HFFc6 (cell line): ENCODE data around the gene TUBB1. TPM values are rescaled to one million over a fixed set of nuclear protein-coding genes. Genes with fewer than 3 reads are reported as not detected.
A peak's percentile ranks its signal among the peaks of the same experiment; 100 is the strongest.

ENCODE experiments used
- DNase-seq: peaks from one replicate; pipeline ENCODE4 v3.0.0-alpha.2; 2018
- H3K27ac Mint-ChIP-seq: 2 replicates; pipeline ENCODE4 v1.8.0; 2020; ENCODE audit warnings: mild to moderate bottlenecking, mixed read lengths
- H3K27me3 Mint-ChIP-seq: 2 replicates; pipeline ENCODE4 v1.8.0; 2021; ENCODE audit warnings: mild to moderate bottlenecking, moderate library complexity, mixed read lengths; ENCODE audit not compliant: insufficient read depth
- H3K36me3 Mint-ChIP-seq: 2 replicates; pipeline ENCODE4 v1.8.0; 2021; ENCODE audit warnings: low read depth, mixed read lengths
- H3K4me1 Mint-ChIP-seq: 2 replicates; pipeline ENCODE4 v1.8.0; 2020; ENCODE audit warnings: low read depth, mixed read lengths
- H3K4me3 Mint-ChIP-seq: 2 replicates; pipeline ENCODE4 v1.8.0; 2020; ENCODE audit warnings: mild to moderate bottlenecking, moderate library complexity, mixed read lengths
- H3K9me3 Mint-ChIP-seq: 2 replicates; pipeline ENCODE4 v1.8.0; 2020; ENCODE audit warnings: mild to moderate bottlenecking, mixed read lengths
- total RNA-seq, 6 experiments: library from RNA; stranded (reverse); fragmentation: NEBNext Ultra II Directional; extraction: Animal tissue kit (Norgen Biotek cat#: 25700); gene quantifications; 2 replicates in 1 of 6; 3 replicates in 5 of 6; pipeline ENCODE4 v1.2.3, GENCODE V29; 2021
- TF ChIP-seq, protein P1 (sequence below): fragments of 200-600 bp; sonication (generic); IDR thresholded peaks from 2 replicates; pipeline ENCODE4 v1.5.0; 2021; ENCODE audit warnings: antibody characterized with exemption, mild to moderate bottlenecking

The TUBB1 gene
- total RNA-seq, 6 experiments from 2014 or later, result not detected

DNA sequence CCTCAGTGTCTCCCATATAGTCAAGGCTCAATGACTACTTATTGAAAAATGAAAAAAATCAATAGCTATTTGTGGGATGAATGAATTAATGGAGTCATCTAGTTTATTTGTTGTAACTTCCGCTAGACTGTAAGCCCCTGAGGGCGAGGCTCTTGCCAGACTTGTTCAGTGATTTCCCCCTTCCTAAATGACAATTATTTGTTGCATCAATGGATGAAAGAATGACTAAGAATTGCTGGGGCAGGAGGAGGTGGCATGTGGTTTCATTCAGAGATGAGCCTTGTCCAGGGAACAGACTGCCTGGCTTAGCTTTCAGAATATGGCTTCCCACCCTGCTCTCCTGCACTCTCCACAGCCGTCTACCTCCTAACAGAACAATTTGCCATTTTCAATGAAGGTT lies 24.5 kb downstream of the TUBB1 start:
- Mint-ChIP-seq H3K4me3 (peak overlapping the region; percentile 69), H3K27ac (peak overlapping the region; percentile 71), H3K36me3 (peaks cover 22% of the 10 kb centered on the region), H3K9me3 (no peaks in the 10 kb centered on the region; the same call in 1 of the 2 replicates), H3K4me1 (peaks cover 57% of the 10 kb centered on the region), H3K27me3 (peaks cover 2% of the 10 kb centered on the region; the same call in 1 of the 2 replicates)
- peak; percentile 46 for DNase-seq
- TF ChIP-seq, protein P1, sequence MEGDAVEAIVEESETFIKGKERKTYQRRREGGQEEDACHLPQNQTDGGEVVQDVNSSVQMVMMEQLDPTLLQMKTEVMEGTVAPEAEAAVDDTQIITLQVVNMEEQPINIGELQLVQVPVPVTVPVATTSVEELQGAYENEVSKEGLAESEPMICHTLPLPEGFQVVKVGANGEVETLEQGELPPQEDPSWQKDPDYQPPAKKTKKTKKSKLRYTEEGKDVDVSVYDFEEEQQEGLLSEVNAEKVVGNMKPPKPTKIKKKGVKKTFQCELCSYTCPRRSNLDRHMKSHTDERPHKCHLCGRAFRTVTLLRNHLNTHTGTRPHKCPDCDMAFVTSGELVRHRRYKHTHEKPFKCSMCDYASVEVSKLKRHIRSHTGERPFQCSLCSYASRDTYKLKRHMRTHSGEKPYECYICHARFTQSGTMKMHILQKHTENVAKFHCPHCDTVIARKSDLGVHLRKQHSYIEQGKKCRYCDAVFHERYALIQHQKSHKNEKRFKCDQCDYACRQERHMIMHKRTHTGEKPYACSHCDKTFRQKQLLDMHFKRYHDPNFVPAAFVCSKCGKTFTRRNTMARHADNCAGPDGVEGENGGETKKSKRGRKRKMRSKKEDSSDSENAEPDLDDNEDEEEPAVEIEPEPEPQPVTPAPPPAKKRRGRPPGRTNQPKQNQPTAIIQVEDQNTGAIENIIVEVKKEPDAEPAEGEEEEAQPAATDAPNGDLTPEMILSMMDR, result no peak

GRCh38 chr20:59044295-59044694 lies 25.1 kb downstream of the TUBB1 start:
- peaks cover 22% of the 10 kb centered on the region for H3K36me3 Mint-ChIP-seq
- DNase-seq, result no peak
- H3K4me3 Mint-ChIP-seq, result no peak overlapping the region
- TF ChIP-seq, protein P1, result no peak
- no peak overlapping the region; the same call in 1 of the 2 replicates for H3K27ac Mint-ChIP-seq
- H3K4me1 Mint-ChIP-seq, result peaks cover 51% of the 10 kb centered on the region
- peaks cover 4% of the 10 kb centered on the region; the same call in 1 of the 2 replicates for H3K27me3 Mint-ChIP-seq
- no peaks in the 10 kb centered on the region; the same call in 1 of the 2 replicates for H3K9me3 Mint-ChIP-seq

DNA sequence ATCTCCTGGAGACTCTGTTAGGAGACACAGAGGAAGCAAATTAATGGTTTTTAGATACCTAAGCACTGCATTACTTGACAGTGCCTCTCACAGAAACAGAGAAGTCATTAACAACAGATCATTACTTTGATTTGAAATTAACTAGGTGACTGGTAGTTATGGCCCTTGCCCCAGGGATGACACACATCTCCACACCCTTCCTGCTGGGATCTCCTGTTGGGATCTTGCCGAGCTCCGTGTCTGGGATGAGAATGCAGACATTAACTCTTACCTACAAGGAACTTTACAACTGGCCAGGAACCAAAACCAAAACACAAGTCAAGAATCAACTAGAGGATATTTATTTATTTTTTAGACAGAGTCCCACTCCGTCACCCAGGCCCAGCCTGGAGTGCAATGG lies 25.6 kb downstream of the TUBB1 start:
- H3K27me3 Mint-ChIP-seq, result peaks cover 7% of the 10 kb centered on the region; the same call in 1 of the 2 replicates
- TF ChIP-seq, protein P1, result no peak
- no peak overlapping the region for H3K4me3 Mint-ChIP-seq
- H3K9me3 Mint-ChIP-seq, result no peaks in the 10 kb centered on the region; the same call in 1 of the 2 replicates
- H3K36me3 Mint-ChIP-seq, result peaks cover 22% of the 10 kb centered on the region
- no peak overlapping the region for H3K27ac Mint-ChIP-seq
- H3K4me1 Mint-ChIP-seq, result peaks cover 46% of the 10 kb centered on the region
- no peak for DNase-seq

DNA sequence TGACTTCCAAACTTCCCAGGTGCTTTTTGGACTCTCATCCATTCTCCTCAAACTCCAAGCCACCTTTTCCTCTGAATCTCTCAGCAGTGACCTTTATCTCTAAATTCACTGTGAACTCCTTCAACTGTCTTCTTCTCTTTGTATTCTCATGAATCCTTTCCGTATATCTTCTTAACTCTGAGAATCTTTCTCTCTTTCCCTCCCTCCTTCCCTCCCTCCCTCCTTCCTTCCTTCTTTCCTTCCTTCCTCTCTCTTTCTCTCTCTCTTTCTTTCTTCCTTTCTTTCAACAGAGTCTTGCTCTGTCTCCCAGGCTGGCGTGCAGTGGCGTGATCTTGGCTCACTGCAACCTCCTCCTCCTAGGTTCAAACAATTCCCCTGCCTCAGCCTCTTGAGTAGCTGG lies 27.6 kb downstream of the TUBB1 start:
- Mint-ChIP-seq H3K36me3 (0 out of 2 replicates have a peak, but pooled peaks cover 1% of the 10 kb centered on the region), H3K9me3 (no peaks in the 10 kb centered on the region), H3K4me1 (peaks cover 27% of the 10 kb centered on the region), H3K4me3 (no peak overlapping the region), H3K27me3 (peaks cover 22% of the 10 kb centered on the region), H3K27ac (no peak overlapping the region)
- TF ChIP-seq, protein P1, result no peak
- DNase-seq, result no peak

- peak overlapping the region; percentile 1 for H3K27ac Mint-ChIP-seq
- H3K4me1 Mint-ChIP-seq, result peaks cover 25% of the 10 kb centered on the region
- peak; percentile 75 for DNase-seq
- no peaks in the 10 kb centered on the region for H3K36me3 Mint-ChIP-seq
- H3K4me3 Mint-ChIP-seq, result peak overlapping the region; percentile 44
- H3K9me3 Mint-ChIP-seq, result no peaks in the 10 kb centered on the region
- TF ChIP-seq, protein P1, result no peak
- H3K27me3 Mint-ChIP-seq, result peaks cover 22% of the 10 kb centered on the region
These were observed 28.9 kb downstream of the TUBB1 start for GRCh38 chr20:59047938-59048680.
